ENCODE results near the gene CMIP.

The CMIP gene

GRCh38 chr16:81698310-81698641, 253.7 kb downstream of the CMIP start:
- TF ChIP-seq, protein P1, sequence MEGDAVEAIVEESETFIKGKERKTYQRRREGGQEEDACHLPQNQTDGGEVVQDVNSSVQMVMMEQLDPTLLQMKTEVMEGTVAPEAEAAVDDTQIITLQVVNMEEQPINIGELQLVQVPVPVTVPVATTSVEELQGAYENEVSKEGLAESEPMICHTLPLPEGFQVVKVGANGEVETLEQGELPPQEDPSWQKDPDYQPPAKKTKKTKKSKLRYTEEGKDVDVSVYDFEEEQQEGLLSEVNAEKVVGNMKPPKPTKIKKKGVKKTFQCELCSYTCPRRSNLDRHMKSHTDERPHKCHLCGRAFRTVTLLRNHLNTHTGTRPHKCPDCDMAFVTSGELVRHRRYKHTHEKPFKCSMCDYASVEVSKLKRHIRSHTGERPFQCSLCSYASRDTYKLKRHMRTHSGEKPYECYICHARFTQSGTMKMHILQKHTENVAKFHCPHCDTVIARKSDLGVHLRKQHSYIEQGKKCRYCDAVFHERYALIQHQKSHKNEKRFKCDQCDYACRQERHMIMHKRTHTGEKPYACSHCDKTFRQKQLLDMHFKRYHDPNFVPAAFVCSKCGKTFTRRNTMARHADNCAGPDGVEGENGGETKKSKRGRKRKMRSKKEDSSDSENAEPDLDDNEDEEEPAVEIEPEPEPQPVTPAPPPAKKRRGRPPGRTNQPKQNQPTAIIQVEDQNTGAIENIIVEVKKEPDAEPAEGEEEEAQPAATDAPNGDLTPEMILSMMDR (IDR thresholded peaks at IDR 0.05; ENCODE audit: low read depth, low read length), result no peak
- no peak overlapping the region for H3K4me3 ChIP-seq (ENCODE audit: low read depth, low read length)

- TF ChIP-seq, protein P1 (IDR thresholded peaks at IDR 0.05; ENCODE audit: low read depth, low read length), result no peak
- no peak overlapping the region for H3K4me3 ChIP-seq (ENCODE audit: low read depth, low read length)
Measured at GRCh38 chr16:81699596-81699995, 255.0 kb downstream of the CMIP start.

- H3K4me3 ChIP-seq (ENCODE audit: low read depth, low read length), result no peak overlapping the region
- TF ChIP-seq, protein P1 (IDR thresholded peaks at IDR 0.05; ENCODE audit: low read depth, low read length), result no peak
Measured at GRCh38 chr16:81700071-81700779, 255.6 kb downstream of the CMIP start.

DNA sequence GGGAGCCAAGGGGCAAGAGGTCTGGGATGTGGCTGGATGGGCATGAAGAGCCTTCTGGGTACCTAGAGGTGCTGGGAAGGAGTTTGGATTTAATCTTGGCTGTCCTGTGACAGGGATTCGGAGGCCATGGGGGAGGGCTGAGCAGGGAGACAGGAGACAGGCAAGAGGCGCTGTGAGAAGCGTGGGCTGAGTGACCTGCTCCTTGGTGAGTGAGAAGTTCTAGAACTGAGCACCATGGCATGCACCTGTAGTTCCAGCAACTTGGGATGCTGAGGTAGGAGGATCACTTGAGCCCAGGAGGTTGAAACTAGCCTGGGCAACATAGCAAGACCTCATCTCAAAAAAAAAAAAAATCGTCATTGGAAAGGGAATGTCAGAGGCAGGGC, 256.2 kb downstream of the CMIP start:
- no peak overlapping the region for H3K4me3 ChIP-seq (ENCODE audit: low read depth, low read length)
- TF ChIP-seq, protein P1 (IDR thresholded peaks at IDR 0.05; ENCODE audit: low read depth, low read length), result no peak

- TF ChIP-seq, protein P1 (IDR thresholded peaks at IDR 0.05; ENCODE audit: low read depth, low read length), result no peak
- H3K4me3 ChIP-seq (ENCODE audit: low read depth, low read length), result no peak overlapping the region
Measured at GRCh38 chr16:81701296-81701970, 256.8 kb downstream of the CMIP start.

DNA sequence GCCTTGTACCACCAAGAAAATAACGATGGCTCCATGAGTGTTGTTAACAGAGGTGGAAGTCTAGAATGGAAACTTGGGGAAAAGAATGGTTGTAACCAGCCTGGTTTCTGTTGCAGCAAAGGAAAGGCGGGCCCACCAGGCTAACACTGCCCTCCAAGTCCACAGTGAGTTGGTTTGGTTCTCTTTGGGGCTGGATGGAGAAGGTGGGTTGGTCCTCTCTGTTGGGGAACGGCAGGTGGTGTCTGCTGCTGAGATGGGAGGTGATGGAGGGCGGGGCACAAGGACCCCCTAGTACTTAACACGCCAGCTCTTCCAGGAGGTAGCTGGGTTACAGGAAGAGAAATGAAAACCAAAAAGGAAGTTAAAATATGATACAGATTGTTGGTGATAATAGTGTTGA, 257.9 kb downstream of the CMIP start:
- H3K4me3 ChIP-seq (ENCODE audit: low read depth, low read length), result no peak overlapping the region
- TF ChIP-seq, protein P1 (IDR thresholded peaks at IDR 0.05; ENCODE audit: low read depth, low read length), result no peak
